HG03442 (cell line): ENCODE data around the gene PRPSAP2.

ENCODE experiments used
- ATAC-seq: cut with Tn5 transposase; IDR thresholded peaks from one replicate; pipeline ENCODE4 v1.9.1; 2021; ENCODE audit warnings: mild to moderate bottlenecking, moderate library complexity; ENCODE audit not compliant: unreplicated experiment

Gene PRPSAP2

GRCh38 chr17:18977646-18978045, 119.7 kb downstream of the PRPSAP2 start:
- no peak for ATAC-seq

- no peak for ATAC-seq
Observed at GRCh38 chr17:18978050-18978449, 120.1 kb downstream of the PRPSAP2 start.

DNA sequence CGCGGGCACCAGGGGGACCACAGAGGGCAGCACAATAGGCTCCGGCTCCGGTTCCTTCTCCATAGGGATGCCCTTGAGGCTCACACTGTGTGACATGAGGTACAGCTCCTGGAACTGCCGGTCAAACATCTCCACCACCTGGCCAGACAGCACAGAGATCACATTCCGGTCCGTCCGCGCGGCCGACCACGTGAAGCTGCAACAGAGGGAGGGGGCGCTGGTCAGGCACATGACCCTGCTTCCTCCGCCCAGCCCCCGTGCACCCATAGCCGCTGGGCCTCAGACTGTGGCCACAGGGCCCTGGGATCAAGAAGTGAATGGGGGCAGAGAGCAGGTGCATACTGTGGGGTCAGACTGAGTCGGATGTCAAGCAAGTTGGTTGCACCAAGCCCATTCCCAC, 120.7 kb downstream of the PRPSAP2 start:
- no peak for ATAC-seq
